NCI-H2227 treated with DMSO at 0.1 percent for 48 hours (cell line): ENCODE results near the gene CTTN.

Source experiments
- DNase-seq: peaks from one replicate; lab custom pipeline; 2025; lab: John Stamatoyannopoulos, UW

CTTN gene

DNA sequence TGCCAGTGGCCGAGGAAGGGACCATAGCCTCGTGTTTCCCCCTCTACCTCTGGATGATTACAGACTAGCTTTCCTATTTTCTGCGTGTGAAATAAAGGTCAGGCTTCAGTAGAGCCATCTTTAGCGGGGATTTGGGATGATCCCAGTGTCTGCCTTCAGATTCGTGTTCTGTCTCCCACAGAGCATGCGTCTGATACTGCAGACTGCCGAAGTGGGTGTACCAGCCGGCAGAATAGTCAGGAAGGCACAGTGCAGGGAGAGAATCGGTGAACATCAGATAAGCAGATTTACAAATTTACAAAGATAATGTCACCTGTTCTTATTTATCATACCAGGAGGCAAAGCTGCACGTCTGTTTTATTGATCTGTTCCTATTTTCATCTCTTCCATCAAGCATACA lies 11.1 kb downstream of the CTTN start:
- no peak for DNase-seq

DNA sequence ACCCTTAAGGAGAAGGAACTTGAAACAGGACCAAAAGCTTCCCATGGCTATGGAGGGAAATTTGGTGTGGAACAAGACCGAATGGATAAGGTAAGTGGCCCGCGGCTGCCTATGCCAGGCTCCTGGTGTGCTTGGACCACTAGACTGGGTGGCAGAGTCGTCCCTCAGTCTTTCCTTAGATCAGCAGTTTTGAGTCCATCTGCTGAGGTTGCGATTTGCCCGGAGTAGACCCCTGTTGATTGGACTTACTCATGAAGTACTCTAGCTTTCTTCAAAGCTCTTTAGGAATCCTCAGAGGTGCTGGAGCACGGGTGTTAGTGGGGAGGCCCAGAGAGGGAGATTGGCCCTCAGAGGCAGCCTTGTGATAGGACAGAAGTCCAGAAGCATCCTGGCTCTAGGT lies 11.5 kb downstream of the CTTN start:
- DNase-seq = no peak

DNA sequence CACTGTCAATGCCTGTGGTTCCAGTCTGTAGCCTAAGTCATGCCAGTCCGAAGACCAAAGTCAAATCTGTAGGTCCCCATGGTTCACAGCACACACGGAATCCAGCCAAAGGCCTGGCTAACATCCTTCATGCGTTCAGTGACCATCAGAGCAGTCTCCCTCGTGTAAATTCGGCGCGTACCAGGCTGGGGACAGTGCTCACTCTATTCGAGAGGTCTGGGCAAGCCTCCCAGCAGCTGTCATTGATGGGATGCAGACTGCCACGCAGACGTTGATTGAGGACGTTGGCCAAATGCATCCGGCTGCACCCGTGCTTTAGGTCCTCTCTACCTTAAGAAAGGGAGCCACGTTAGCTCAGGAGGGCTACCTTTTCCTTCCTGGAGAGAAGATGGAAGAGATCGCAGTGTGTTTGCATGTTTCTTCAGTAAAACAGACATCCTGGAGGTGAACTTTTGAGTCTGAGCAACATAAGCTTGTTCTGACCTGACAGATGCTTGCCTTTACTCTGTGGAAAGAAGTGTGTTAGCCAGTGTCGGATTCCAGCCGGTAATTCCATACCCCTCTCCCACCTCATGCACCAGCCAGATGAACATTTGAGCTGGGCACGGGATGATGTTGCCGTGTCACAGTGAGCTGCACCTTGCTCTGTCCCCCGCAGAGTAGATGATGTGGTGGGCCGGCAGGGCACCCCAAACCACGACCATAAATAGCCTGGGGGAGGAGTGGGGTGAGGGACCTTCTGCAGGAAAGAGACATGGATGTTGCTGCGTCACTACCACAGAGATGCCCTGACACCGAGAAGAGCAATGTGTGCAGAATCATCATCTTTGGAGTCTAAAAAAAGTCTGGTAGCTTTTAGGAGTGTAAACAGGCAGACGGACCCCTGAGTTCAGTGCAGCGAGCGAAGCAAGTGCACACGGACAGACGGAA lies 12.2 kb downstream of the CTTN start:
- DNase-seq = no peak

DNA sequence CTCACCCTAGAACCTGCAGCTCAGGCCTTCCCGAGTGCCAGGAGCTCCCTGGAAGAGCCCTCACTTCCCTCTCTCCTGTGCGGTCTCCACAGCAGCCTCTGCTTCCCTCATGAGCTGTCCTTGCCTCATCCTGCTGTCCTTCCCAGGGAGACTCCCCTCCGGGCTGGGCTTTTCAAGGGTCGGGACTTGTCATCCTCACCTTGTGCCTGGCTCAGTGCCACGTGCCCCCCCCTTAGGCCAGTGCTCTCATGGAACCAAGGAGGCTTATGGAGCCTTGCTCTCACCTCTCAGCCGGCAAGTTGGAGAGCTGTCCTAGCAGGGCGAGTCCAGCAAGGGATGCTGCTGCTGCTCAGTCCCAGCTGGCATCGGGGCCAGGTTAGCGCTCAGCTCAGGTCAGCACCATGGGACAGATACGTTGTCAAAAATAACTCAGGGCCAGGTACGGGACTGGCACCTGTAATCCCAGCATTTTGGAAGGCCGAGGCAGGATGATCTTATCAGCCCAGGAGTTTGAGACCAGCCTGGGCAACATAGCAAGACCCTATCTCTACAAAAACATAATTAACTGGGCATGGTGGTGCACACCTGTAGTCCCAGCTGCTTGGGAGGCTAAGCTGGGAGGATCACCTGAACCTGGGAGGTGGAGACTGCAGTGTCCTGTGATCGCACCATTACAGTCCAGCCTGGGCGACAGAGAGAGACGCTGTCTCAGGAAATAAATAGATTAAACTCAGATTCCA lies 13.6 kb downstream of the CTTN start:
- DNase-seq = no peak

DNA sequence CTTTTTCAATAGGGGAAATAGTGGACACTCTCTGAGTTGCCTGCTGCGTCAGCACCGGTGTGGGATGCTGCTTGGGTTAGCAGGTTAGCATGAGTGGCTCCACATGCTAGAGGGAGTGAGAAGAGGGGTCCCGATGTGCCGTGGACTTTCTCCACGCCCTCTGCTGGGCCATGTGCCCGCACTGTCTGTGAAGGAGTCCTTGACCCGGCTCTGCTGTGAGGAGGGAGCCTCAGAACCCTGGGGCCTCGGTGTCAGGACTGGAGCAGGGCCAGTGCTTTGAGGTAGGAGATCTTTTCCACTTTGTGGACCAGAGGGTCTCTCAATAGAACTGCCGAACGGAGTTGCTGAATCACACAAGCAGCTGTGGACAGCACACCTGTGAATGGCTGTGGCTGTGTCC lies 14.8 kb downstream of the CTTN start:
- no peak for DNase-seq

DNA sequence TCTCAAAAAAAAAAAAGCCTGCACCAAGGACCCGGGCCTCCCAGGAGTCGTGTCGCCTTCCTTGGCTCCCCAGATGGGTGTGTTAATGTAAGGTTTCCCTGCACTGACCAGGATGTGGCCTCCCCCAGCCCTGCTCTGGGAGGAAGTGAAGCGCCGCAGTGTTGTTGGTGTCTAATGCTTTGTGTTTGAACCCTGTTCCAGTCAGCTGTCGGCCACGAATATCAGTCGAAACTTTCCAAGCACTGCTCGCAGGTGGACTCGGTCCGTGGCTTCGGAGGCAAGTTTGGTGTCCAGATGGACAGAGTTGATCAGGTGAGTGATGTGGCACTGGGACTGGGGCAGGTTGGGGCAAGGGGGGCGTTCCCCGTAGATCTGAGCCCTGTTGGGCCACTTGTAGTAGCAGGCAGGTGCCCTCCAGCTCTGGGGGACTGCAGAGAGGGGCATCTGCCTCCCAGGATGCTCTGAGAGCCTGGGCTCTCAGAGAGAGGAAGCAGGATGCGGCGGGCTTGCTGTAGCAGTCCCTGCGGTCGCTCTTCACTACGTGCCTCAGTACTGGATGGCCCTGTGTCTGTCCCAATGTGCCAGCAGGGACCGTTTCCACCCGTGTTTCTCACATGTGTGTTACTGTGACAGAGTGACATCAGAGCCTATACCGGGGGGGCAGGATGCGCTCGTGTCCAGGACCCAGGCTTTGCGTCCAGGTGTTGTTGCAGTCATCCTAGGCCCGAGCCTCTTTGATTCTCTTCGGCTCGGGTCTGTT lies 16.2 kb downstream of the CTTN start:
- no peak for DNase-seq

DNA sequence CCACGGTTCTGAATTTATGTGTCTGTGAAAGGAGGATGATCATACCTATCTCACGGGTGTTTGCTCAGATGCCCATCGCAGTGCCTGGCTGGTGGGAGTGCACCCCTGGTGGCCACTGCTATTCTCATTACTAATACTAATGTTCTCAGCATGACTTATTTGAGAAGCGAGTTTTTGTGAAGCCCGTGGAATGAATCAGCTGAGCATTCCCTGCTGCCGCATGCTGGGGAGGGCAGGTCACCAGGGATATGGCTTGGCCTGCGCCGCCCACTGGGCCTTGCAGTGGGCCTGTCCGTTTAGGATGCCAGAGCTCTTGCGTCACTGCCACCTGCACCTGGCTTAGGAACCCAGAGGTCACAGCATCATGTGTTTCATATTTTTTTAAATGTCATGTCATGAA lies 16.9 kb downstream of the CTTN start:
- DNase-seq = no peak

DNA sequence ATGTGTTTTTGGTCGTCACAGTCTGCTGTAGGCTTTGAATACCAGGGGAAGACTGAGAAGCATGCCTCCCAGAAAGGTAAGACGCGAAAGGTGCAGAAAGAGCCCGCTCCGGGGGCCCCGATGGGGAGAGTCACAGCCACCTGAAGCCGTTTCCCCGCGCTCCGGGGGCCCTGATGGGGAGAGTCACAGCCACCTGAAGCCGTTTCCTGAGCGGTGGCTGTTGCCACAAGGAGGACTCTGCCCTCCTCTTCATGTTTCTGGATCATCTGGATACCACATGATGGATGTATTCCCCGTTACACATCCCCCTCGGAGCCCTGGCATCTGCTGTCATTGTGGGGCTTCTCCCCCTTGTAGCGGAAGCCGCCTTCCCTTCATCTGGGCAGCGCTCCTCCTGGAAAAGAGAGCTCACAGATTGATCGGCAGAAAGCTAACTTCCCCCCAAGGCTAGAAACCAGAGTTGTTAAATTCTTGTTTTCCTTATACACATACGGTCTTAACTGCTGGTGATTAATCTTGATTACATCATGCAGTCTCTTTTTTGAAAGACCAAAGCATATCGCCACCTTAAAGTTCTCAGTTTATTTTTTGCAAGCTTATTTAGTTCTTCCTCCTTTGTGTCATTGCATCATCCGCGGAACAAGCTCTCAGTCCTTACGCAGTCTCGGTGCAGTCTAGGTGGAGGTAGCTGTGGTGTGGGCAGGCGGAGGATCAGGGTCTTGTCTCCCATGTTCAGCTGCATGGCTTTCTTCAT lies 17.5 kb downstream of the CTTN start:
- no peak for DNase-seq

DNA sequence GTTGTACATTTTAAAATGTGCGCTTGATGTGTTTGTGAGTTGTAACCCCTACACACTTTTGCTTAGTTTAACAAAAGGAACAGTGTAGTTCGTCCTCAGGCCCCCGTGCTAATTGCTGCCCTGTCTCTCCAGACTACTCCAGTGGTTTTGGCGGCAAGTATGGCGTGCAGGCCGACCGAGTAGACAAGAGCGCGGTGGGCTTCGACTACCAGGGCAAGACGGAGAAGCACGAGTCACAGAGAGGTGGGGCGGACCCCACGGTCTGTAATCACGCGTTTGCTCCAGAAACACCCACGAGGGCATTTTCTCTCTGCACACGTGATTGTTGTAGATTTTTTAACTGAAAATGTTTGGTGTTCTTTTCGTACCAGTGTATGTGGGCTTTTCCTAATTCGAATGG lies 18.6 kb downstream of the CTTN start:
- no peak for DNase-seq

DNA sequence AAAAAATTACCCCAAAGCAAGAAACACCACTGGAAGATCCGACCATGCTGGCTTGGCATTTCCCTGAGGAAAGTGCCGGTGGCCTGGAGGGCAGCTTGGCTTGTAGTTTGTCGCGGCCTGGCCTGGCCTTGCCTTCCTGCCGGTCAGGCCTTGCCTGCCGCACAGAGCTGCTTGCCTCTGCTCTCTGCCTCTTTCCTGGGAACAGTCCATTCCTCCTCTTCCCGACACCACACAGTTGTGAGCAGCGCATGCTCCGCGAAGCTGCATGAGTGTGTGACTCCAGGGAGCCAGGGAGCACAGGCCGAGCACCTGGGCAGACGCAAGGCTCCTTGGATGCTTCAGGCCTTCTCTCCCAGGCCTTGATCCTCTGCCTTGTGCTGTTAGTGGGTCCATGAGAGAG lies 19.8 kb downstream of the CTTN start:
- no peak for DNase-seq

DNA sequence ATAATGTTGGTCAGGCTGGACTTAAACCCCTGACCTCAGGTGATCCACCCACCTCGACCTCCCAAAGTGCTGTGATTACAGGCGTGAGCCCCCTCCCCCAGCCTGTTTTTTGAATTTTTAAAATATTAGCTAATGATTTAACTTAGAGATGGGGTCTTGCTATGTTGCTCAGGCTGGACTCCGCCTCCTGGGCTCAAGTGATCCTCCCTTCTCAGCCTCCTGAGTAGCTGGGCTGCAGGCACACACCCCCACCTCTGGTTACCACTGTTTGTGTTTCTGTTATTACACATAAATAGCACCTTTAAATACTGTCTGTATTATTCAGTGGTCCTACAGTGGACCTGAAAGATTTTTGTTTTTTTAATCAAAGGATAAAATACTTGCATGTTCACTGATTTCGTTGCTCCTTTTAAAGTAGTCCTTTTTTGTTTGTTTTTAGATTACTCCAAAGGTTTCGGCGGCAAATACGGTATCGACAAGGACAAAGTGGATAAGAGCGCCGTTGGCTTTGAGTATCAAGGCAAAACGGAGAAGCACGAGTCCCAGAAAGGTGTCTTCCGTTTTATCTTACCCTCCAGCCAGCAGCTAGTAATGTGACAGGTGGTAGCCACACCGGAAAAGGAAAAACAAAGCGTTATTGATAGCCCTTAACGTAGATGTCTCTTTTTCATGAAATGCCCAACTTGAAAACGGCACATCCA lies 21.1 kb downstream of the CTTN start:
- no peak for DNase-seq

DNA sequence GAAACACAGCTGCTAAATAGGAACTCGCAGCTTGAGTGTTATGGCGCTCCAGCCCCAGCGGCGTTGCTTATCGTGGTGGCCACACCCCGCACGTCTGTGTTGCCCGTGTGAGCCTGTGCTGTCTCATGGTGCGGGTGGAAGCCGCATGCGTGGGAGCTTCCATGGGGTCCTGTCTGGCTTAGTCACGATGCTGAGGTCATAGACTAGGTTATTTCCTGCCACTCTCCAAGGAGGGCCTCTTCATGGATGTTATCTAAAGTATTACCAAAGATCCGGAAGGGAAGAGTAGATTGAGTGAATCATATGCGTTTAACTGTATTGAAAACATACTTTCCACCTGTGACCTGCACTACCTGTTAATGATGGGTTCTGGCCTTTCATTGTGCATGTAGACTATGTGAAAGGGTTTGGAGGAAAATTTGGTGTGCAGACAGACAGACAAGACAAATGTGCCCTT lies 21.7 kb downstream of the CTTN start:
- DNase-seq = no peak

DNA sequence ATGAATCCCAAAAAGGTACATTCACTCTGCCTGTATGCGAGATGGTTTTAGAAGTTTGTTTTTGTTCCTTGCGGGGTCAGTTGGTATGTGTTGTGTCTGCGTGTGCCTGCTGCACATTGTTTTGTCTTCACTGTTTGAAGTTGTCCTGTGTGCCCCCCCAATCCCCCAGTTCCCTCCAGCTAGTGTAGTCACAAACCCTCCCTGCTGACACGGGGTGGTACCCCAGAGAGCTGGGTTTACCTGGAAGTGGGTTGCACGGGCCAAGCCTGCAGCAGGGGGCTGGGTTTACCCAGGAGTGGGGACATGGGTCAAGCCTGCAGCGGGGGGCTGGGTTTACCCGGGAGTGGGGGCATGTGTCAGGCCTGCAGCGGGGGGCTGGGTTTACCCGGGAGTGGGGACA lies 22.2 kb downstream of the CTTN start:
- DNase-seq = no peak

DNA sequence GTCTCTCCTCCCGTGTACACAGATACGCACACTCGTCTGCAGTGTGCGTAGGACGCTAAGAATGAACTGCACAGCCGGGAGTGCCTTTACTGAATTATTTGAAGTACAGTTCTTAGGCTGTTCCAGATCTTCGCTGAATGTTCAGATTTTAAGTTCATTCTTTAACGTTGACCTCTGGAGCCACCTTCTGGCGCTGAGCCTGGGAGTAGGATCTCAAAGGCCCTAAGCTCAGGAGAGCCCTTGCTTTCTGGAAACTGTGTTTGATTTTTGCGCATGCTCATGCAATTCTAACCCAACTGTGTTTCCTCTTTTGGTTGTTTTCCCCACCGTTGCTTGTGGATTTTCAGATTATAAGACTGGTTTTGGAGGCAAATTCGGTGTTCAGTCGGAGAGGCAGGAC lies 22.8 kb downstream of the CTTN start:
- no peak for DNase-seq

DNA sequence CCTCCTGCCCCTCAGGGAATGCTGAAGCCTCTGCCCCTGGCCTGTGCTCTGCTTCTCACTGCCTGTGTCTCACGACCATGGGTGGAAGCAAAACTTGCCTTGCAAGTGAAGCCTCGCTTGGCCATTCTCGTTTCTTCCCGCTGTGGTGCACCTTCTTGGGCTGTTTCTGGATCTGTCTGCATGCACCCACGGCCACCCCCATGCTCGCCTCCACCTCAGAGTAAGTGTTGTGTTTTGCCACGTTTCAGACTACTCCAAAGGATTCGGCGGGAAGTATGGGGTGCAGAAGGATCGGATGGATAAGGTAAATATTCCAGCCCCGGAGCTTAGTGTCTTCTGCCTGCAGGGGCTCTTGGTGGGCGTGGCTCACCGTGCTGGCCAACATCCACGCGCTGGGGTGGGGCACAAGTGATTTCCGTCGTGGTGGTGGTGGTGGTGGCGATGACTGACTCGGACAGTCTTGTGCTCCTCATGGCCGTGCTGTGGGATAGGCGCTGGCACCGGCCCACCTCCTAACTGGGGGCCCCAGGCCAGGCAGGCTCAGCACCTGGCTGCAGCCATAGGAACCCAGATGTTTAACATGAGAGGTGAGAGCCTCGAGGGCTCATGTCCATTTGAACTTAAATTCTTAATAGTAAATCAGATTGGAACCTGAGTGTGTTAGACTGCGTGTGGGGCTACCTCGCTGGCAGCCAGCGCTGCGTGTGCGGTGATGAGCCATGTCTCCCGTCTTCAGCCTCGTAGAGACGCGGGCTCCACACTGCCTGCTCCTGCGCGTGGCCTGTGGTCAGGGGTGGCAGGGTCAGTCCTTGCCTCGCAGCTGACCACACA lies 24.6 kb downstream of the CTTN start:
- DNase-seq = no peak

DNA sequence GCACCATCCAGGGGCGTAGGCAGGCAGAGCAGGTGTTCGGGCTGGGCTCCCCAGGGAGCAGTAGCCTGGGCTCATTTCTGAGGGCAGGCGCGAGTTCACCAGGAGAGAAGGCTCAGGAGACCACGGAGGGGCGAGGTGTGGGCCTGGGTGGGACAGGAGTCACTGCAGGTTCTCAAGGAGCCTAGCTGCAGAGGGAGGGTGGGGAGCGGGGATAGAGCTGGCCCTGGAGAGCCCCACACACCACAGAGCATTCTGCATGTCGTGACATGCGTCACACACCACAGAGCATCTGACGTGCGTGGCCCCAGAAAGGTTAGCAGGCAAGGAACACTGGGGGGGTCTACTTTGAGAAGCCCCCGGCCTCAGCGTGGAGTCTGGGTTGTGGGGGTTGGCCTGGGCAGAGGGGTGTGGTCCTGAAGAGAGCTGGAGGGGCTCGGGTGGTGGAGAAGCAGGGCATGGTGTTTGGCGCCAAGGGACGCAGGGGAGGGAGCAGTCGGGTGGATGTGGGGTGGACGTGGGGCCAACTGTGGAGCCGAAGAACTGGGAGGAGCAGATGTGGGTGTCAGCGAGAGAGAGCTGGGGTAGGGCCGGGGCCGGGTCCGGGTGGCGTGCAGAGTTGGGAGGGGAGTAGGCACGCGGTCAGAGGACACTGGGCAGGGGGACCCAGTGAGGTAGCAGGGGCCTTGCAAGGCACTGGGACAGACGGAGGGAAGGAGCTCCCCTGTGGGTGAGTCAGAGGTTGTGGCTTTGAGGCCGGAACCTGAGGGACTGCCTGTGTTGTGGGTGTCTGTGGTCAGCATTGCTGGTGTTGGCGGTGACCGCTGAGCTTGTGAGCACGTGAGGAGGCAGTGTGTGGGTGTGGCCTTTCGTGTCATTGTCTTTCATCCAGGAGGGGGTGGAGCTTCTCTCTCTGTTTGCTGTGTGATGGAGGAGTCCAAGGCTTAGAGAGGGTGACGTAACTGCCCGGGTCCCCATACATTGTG lies 25.5 kb downstream of the CTTN start:
- DNase-seq = no peak

DNA sequence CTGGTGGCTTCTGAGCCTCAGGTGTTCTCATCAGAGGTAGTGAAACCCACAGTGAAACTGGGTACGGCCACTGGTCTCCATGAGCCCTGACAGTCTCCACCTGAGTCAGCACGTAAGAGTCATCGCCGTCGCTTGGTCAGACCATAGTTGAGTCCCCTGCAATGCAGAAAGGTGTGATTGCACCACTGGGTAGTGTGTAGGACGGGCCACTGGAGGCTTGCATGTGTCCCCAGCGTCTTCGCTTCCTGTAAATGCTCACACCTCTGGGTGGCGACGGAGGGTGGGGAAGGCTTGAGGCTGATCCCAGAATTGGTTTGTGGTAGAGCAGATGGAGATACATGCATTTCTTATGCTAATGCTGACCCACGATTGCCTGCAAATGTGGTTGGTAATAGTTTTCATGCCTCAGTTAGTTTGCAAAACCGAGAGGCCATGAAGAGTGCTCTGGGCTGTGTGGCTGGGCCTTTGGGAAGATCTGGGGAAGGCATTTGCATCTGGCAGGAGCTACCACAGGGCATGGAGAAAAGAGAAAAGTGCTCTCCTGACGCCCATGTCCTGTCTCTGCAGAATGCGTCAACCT lies 26.5 kb downstream of the CTTN start:
- DNase-seq = no peak

DNA sequence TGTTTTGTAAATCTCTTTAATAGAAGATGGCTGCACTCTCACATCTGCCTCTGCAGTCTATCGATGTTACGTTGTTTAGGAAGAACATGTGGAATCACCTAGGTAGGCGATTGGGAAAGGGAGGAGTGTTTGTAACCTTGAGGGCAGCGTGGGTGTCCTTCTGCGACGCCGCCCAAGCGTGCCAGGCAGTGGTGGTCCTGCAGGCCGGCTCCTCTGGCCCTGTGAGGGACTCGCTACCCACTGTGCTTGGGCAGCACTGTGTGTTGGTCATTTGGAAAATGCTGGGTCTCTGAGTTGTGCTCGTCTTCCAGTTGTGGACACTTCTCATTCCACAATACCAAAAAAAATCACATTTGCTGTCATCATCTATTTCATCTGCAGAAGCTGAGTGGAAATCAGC lies 29.1 kb downstream of the CTTN start:
- no peak for DNase-seq
